Astrocyte (in vitro differentiated cells and primary cell): ENCODE measurements around the gene CALHM2. TPM values are rescaled to one million over a fixed set of nuclear protein-coding genes. Genes with fewer than 3 reads are reported as not detected.

Experiments used
- DNase-seq: peaks from one replicate; pipeline ENCODE4 v3.0.0-alpha.2; 2010; ENCODE audit warnings: low read depth
- FAIRE-seq: peaks from 2 replicates; lab custom pipeline; 2011; peaks lifted over from hg19 to GRCh38; lab: Jason Lieb, UNC
- H2AFZ ChIP-seq: 2 replicates; pipeline ENCODE4 v1.6.0; 2012; ENCODE audit warnings: low read depth, low read length, inconsistent platforms
- H3K27ac ChIP-seq: 2 replicates; pipeline ENCODE4 v1.5.1; 2011; ENCODE audit warnings: low read depth, low read length, inconsistent platforms
- H3K27me3 ChIP-seq: 2 replicates; pipeline ENCODE4 v1.6.0; 2011; ENCODE audit warnings: low read length, inconsistent platforms; ENCODE audit not compliant: insufficient read depth
- H3K36me3 ChIP-seq: 2 replicates; pipeline ENCODE4 v1.5.1; 2011; ENCODE audit warnings: low read length, inconsistent platforms; ENCODE audit not compliant: insufficient read depth
- H3K4me1 ChIP-seq: 2 replicates; pipeline ENCODE4 v1.5.1; 2011; ENCODE audit warnings: low read length, inconsistent platforms; ENCODE audit not compliant: insufficient read depth
- H3K4me2 ChIP-seq: 2 replicates; pipeline ENCODE4 v1.6.0; 2012; ENCODE audit warnings: low read length, inconsistent platforms
- H3K4me3 ChIP-seq: 2 replicates; pipeline ENCODE4 v1.5.1; 2011; ENCODE audit warnings: low read depth, mild to moderate bottlenecking, low read length, inconsistent platforms; ENCODE audit not compliant: insufficient read depth
- H3K79me2 ChIP-seq: 2 replicates; pipeline ENCODE4 v1.6.0; 2012; ENCODE audit warnings: mild to moderate bottlenecking, low read length, inconsistent platforms; ENCODE audit not compliant: insufficient read depth
- H3K9ac ChIP-seq: 2 replicates; pipeline ENCODE4 v1.6.0; 2012; ENCODE audit warnings: mild to moderate bottlenecking, low read length, inconsistent platforms
- H3K9me3 ChIP-seq: 2 replicates; pipeline ENCODE4 v1.5.1; 2012; ENCODE audit warnings: low read depth, mild to moderate bottlenecking, low read length, inconsistent platforms; ENCODE audit not compliant: insufficient read depth
- H4K20me1 ChIP-seq: 2 replicates; pipeline ENCODE4 v1.6.0; 2012; ENCODE audit warnings: low read length, inconsistent platforms; ENCODE audit not compliant: insufficient read depth
- H3K27ac Mint-ChIP-seq: one replicate; pipeline ENCODE4 v1.8.0; 2021; ENCODE audit warnings: mild to moderate bottlenecking, mixed read lengths; ENCODE audit not compliant: unreplicated experiment
- H3K27me3 Mint-ChIP-seq: one replicate; pipeline ENCODE4 v1.8.0; 2021; ENCODE audit warnings: low read depth, mixed read lengths; ENCODE audit not compliant: unreplicated experiment
- H3K36me3 Mint-ChIP-seq: one replicate; pipeline ENCODE4 v1.8.0; 2021; ENCODE audit warnings: low read depth, mixed read lengths; ENCODE audit not compliant: unreplicated experiment
- H3K4me1 Mint-ChIP-seq: one replicate; pipeline ENCODE4 v1.8.0; 2021; ENCODE audit warnings: low read depth, mixed read lengths; ENCODE audit not compliant: unreplicated experiment
- H3K4me3 Mint-ChIP-seq: one replicate; pipeline ENCODE4 v1.8.0; 2021; ENCODE audit warnings: mild to moderate bottlenecking, moderate library complexity, mixed read lengths; ENCODE audit not compliant: unreplicated experiment
- H3K9me3 Mint-ChIP-seq: one replicate; pipeline ENCODE4 v1.8.0; 2021; ENCODE audit warnings: mild to moderate bottlenecking, mixed read lengths; ENCODE audit not compliant: unreplicated experiment
- CTCF ChIP-seq: IDR thresholded peaks from 2 replicates; pipeline ENCODE4 v1.5.1; 2011; ENCODE audit warnings: low read depth, mild to moderate bottlenecking, inconsistent platforms, low read length, moderate library complexity; ENCODE audit not compliant: insufficient read depth
- EZH2 ChIP-seq: IDR thresholded peaks from 2 replicates; pipeline ENCODE4 v1.6.1; 2012; ENCODE audit warnings: mild to moderate bottlenecking, low read length, inconsistent platforms; ENCODE audit not compliant: insufficient read depth
- total RNA-seq: library from RNA; stranded (reverse); gene quantifications from 2 replicates; pipeline ENCODE4 v1.2.1, GENCODE V29; 2021

Gene CALHM2
- total RNA-seq, 1 donor from 2014 or later, result 1.2 TPM

GRCh38 chr10:103493916-103494877, 42.0 kb upstream of the CALHM2 start:
- peak overlapping the region; percentile 84 for H3K4me3 Mint-ChIP-seq

DNA sequence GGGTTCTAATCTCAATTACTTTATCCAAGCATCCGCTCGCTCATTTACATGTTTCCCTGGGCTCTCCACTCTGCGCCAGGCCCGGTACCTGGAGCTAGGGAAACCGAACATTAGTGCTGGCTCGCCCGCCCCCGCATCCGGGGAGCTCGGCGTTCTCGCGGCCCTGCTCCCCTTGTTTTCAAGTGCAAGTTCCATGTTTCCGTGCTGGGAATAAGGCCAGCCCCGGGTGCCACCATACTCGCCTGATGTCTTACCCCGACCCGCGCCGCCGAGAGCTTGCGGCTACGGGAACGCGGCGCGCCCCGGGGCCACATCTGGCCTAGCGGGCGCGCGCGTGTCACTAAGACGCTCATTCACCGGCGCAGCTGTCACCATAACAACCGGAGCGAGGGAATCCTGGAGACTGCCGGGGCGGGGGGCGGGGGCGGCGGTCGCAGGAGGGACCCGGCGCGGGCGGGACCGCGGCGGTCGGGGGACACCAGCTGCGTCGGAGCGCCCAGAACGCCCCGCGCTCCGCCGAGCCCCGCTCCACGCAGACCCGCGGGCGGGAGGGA, 41.3 kb upstream of the CALHM2 start, which contains the start of gene NEURL1:
NEURL1 (plus strand) TSS at position 344 of the 554 bp plus-strand sequence. CDS start 683 bp downstream, outside the sequence.
- Histone ChIP-seq H3K4me2 (peak within 1 kb of the TSS; percentile 75), H3K9ac (no peak within 1 kb of the TSS), H4K20me1 (peaks cover 30% of the 10 kb centered on the region), H3K27ac (no peak within 1 kb of the TSS), H3K4me3 (peak within 1 kb of the TSS; percentile 38), H3K79me2 (no peaks in the 10 kb centered on the region), H3K4me1 (peaks cover 19% of the 10 kb centered on the region), H3K9me3 (no peaks in the 10 kb centered on the region), H2AFZ (no peak within 1 kb of the TSS), H3K27me3 (peaks cover 65% of the 10 kb centered on the region), H3K36me3 (no peaks in the 10 kb centered on the region)
- Mint-ChIP-seq H3K36me3 (peaks cover 2% of the 10 kb centered on the region), H3K9me3 (peaks cover 8% of the 10 kb centered on the region), H3K27me3 (peaks cover 41% of the 10 kb centered on the region), H3K4me3 (peak within 1 kb of the TSS; percentile 84), H3K27ac (peak within 1 kb of the TSS; percentile 68), H3K4me1 (peaks cover 24% of the 10 kb centered on the region)
- DNase-seq (no peak), FAIRE-seq (no peak)
- TF ChIP-seq EZH2 (peak; percentile 35), CTCF (no peak)

More at GRCh38 chr10:103493916-103494877, 42.0 kb upstream of the CALHM2 start:
- peaks cover 37% of the 10 kb centered on the region for H3K27me3 Mint-ChIP-seq
- H3K9me3 ChIP-seq, result no peaks in the 10 kb centered on the region
- H3K4me1 Mint-ChIP-seq, result peaks cover 24% of the 10 kb centered on the region
- peaks cover 67% of the 10 kb centered on the region for H3K27me3 ChIP-seq
- H3K36me3 ChIP-seq, result no peaks in the 10 kb centered on the region
- no peak overlapping the region for H2AFZ ChIP-seq
- no peaks in the 10 kb centered on the region for H3K79me2 ChIP-seq
- TF ChIP-seq CTCF, result no peak
- peak; percentile 91 for TF ChIP-seq EZH2
- no peak for FAIRE-seq
- no peak overlapping the region for H3K9ac ChIP-seq
- peaks cover 2% of the 10 kb centered on the region for H3K36me3 Mint-ChIP-seq
- H3K4me2 ChIP-seq, result peak overlapping the region; percentile 75
- peak overlapping the region; percentile 47 for H3K27ac Mint-ChIP-seq
- no peak overlapping the region for H3K27ac ChIP-seq
- H3K4me1 ChIP-seq, result peaks cover 19% of the 10 kb centered on the region
- peak overlapping the region; percentile 21 for H3K4me3 ChIP-seq
- peaks cover 8% of the 10 kb centered on the region for H3K9me3 Mint-ChIP-seq
- H4K20me1 ChIP-seq, result peaks cover 34% of the 10 kb centered on the region
- no peak for DNase-seq
